GM10266 (cell line): ENCODE measurements around the gene ALOX15B.

ENCODE experiments used
- DNase-seq: peaks from one replicate; pipeline ENCODE4 v3.0.0; 2012; ENCODE audit errors: extremely low spot score
- TF ChIP-seq, protein P1 (sequence below): IDR thresholded peaks from 2 replicates; pipeline ENCODE4 v1.5.1; 2012; ENCODE audit warnings: mild to moderate bottlenecking, low read depth; ENCODE audit not compliant: control insufficient read depth, insufficient read depth; ENCODE audit errors: missing control alignments

Gene ALOX15B

DNA sequence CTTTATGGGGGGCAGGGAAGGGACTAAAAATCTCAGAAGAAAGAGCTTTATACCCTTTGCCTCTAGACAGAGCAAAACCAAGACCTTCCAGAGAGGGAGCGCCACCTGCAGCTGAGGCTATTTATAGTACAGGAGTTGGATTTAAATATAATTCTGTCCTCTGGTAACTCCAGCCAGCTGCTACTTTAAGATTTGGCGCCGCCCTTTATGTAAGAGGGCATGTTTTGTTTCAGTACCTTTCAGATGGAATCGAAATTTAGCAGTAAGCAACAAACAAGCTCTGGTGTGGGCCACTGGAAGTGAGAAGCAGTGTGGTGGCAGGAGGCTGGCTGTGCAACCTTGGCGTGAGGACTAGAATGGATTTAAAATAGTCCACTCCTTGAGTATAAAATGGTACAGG is 41.7 kb upstream of the ALOX15B start:
- TF ChIP-seq, protein P1, sequence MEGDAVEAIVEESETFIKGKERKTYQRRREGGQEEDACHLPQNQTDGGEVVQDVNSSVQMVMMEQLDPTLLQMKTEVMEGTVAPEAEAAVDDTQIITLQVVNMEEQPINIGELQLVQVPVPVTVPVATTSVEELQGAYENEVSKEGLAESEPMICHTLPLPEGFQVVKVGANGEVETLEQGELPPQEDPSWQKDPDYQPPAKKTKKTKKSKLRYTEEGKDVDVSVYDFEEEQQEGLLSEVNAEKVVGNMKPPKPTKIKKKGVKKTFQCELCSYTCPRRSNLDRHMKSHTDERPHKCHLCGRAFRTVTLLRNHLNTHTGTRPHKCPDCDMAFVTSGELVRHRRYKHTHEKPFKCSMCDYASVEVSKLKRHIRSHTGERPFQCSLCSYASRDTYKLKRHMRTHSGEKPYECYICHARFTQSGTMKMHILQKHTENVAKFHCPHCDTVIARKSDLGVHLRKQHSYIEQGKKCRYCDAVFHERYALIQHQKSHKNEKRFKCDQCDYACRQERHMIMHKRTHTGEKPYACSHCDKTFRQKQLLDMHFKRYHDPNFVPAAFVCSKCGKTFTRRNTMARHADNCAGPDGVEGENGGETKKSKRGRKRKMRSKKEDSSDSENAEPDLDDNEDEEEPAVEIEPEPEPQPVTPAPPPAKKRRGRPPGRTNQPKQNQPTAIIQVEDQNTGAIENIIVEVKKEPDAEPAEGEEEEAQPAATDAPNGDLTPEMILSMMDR = peak; percentile 23
- DNase-seq = no peak

DNA sequence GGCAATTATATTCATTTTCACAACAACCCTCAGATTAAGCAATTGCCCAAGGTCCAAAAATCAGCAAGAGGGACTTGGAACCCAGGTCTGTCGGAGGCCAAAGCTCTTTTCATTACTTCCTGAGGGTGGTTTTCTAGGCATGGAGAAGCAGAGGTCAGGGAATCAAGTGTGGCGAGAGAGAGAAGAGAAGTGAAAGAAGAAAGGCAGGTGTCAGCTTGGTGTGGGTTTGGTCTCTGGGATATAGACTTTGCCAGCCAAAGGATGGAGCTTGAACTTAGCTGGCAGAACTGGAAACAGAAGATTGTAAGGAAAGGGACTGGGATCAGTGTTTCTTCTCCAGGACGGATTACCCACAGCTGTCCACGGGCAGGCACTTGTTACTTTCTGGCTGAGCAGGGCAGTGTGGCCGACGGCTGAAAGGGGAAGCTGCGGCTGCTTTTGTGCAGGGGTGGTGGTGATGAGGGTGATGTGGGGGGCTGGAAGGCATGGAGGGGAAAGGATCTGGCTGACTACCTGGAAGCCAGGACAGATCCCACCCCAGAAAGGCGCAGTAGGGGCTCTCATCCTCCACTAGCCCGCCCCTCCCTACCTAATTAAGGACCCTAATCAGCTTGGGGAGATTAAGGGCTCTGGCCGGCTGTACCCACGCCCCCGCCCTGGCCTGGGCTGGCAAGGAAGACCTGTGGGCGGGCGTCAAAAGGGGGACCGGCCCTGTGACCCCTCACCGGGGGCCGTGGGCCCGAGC is 36.7 kb upstream of the ALOX15B start, which contains the start of gene GUCY2D:
TSS of gene GUCY2D (plus strand) at position 640 of the 745 bp plus-strand sequence. CDS start 433 bp downstream, outside the sequence.
- DNase-seq = peak; percentile 63
- TF ChIP-seq, protein P1 = no peak

DNA sequence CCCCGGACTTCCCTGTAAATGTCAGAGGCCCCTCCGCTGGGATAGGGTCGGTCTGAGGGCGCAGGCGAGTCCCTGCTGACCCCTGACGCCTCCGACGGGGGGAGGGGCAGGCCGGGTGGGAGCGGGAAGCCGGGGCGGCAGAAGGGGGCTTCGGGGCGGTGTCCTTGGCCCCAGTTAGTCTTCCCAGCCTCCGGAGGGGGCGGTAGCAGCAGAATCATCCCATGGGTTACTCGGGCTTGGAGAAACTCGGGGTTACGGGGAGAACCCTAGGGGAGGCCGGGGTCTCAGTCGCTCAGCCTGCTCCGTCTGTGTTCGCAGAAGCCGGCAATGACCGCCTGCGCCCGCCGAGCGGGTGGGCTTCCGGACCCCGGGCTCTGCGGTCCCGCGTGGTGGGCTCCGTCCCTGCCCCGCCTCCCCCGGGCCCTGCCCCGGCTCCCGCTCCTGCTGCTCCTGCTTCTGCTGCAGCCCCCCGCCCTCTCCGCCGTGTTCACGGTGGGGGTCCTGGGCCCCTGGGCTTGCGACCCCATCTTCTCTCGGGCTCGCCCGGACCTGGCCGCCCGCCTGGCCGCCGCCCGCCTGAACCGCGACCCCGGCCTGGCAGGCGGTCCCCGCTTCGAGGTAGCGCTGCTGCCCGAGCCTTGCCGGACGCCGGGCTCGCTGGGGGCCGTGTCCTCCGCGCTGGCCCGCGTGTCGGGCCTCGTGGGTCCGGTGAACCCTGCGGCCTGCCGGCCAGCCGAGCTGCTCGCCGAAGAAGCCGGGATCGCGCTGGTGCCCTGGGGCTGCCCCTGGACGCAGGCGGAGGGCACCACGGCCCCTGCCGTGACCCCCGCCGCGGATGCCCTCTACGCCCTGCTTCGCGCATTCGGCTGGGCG is 35.9 kb upstream of the ALOX15B start:
- DNase-seq = no peak
- TF ChIP-seq, protein P1 = no peak

DNA sequence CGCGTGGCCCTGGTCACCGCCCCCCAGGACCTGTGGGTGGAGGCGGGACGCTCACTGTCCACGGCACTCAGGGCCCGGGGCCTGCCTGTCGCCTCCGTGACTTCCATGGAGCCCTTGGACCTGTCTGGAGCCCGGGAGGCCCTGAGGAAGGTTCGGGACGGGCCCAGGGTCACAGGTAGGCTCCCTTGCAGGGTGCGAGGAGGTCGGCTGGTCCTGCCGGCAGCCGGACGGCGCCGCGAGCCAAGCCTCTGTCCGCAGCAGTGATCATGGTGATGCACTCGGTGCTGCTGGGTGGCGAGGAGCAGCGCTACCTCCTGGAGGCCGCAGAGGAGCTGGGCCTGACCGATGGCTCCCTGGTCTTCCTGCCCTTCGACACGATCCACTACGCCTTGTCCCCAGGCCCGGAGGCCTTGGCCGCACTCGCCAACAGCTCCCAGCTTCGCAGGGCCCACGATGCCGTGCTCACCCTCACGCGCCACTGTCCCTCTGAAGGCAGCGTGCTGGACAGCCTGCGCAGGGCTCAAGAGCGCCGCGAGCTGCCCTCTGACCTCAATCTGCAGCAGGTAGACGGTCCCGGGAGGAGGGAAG is 35.2 kb upstream of the ALOX15B start:
- TF ChIP-seq, protein P1 = no peak
- no peak for DNase-seq

DNA sequence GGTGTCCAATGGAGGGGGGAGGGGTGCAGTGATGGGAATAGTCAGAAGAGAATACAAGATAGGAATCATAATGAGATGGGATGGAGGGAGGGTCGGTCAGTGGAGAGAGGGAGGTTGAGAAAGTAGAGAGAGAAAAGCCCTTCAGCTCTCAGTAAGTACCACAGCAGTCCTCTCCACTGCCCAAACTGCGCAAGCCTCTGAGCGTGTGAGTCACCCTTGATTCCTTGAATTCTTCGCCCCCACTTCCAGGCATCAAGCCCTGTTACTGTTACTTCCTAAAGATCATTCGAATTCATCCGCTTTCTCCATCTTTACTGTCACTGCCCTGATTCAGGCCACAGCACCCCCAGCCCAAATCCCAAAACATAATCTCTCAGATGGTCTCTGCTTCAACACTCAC is 34.0 kb upstream of the ALOX15B start:
- TF ChIP-seq, protein P1 = no peak
- DNase-seq = no peak

DNA sequence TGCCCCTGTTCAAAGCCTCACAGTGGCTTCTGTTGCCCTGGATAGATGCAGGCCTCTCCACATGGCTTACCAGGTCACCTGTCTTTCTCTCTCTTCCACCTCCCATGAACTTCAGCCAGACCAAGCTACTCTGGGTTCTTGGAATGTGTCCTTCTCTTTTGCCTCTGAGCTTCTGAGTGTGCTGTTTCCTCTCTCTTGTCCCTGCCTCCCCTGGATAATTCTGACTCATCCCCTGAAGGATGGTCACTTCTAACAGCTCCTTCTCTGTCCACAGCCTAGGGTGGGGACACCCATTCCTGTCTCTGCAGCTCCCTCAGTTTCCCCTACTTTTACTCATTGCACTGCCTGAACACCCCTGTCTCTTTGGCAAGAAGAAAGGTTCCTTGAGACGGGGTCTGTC is 33.5 kb upstream of the ALOX15B start:
- no peak for DNase-seq
- TF ChIP-seq, protein P1 = no peak
